WTC11 (cell line): Measurements from ENCODE around the gene TSPAN33.

Source experiments
- JUN ChIP-seq: sonication (generic); formaldehyde crosslinking; IDR thresholded peaks from 2 replicates; pipeline ENCODE4 v1.8.0; 2023; ENCODE audit warnings: mild to moderate bottlenecking, missing genetic modification reagents
- NR2C2 ChIP-seq: sonication (generic); formaldehyde crosslinking; IDR thresholded peaks from 2 replicates; pipeline ENCODE4 v1.8.0; 2022; ENCODE audit warnings: mild to moderate bottlenecking, missing genetic modification reagents

DNA sequence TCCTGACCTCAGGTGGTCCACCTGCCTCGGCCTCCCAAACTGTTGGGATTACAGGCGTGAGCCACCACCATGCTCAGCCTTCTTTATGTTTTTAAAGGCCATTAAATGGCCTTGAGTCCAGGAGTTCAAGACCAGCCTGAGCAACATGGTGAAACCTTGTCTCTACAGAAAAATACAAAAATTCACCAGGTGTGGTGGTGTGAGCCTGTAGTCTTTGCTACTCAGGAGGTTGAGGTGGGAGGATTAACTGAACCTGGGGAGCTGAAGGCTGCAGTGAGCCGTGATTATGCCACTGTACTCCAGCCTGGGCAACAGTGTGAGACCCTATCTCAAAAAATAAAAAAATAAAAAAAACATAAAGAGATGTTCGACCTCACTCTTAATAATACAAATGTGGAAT is 54.9 kb downstream of the TSPAN33 start:
- TF ChIP-seq NR2C2 = no peak
- no peak for TF ChIP-seq JUN
